Measurements from ENCODE around the gene NPY2R. TPM values are rescaled to one million over a fixed set of nuclear protein-coding genes. Genes with fewer than 3 reads are reported as not detected.

NPY2R gene
- polyA plus RNA-seq, 1 donor (not counting 4 experiments of a cell fraction or from before 2014, with no cell fraction given), result not detected

- H3K36me3 ChIP-seq (ENCODE audit: control insufficient read depth in 2 of 2, extremely low read depth in 1 of 2, insufficient read depth in 2 of 2, low read length in 2 of 2), result no peaks in the 10 kb centered on the region
- no peak for FAIRE-seq
- no peak overlapping the region for H3K4me2 ChIP-seq (ENCODE audit: control insufficient read depth, extremely low read depth, insufficient read depth, low read depth, low read length)
- no peak overlapping the region for H3K4me3 ChIP-seq (ENCODE audit: control insufficient read depth in 2 of 3, extremely low read depth in 1 of 3, insufficient read depth in 2 of 3, low read depth in 1 of 3, low read length in 3 of 3)
- TF ChIP-seq EZH2 (IDR thresholded peaks at IDR 0.05; ENCODE audit: low read length), result no peak
- TF ChIP-seq CTCF (optimal IDR thresholded peaks at IDR 0.05 in 1 of 3, IDR thresholded peaks at IDR 0.05 in 1 of 3, conservative IDR thresholded peaks at IDR 0.05 in 1 of 3; ENCODE audit: extremely low read depth in 1 of 3, insufficient read depth in 2 of 3, low read length in 3 of 3), result no peak
- no peaks in the 10 kb centered on the region for H3K4me1 ChIP-seq (ENCODE audit: control insufficient read depth, extremely low read depth, insufficient read depth, low read length)
- H3K27me3 ChIP-seq (ENCODE audit: control insufficient read depth, extremely low read depth, insufficient read depth, low read length), result no peaks in the 10 kb centered on the region
- H3K27ac ChIP-seq (ENCODE audit: control insufficient read depth, insufficient read depth, low read length), result no peak overlapping the region
- no peaks in the 10 kb centered on the region for H3K9me3 ChIP-seq (ENCODE audit: control insufficient read depth, low read depth, low read length)
- no peaks in the 10 kb centered on the region for H3K79me2 ChIP-seq (ENCODE audit: control insufficient read depth, insufficient read depth, low read length)
- dilution Hi-C loops (cut with MboI; ENCODE audit: extremely low pct_ligation_motif_present, low sequenced_read_pairs), result no loop called here
- no peaks in the 10 kb centered on the region for H3K9me1 ChIP-seq (ENCODE audit: control insufficient read depth, extremely low read depth, insufficient read depth, low read length)
- H4K20me1 ChIP-seq (ENCODE audit: control insufficient read depth, extremely low read depth, insufficient read depth, low read length), result no peaks in the 10 kb centered on the region
- no peak for DNase-seq (ENCODE audit: low read depth, low spot score)
- H3K9ac ChIP-seq (ENCODE audit: control insufficient read depth, extremely low read depth, insufficient read depth, low read length), result no peak overlapping the region
- no peak overlapping the region for H2AFZ ChIP-seq (ENCODE audit: control insufficient read depth, low read length)
These were observed 11.6 kb downstream of the NPY2R start for GRCh38 chr4:155220025-155220424.

DNA sequence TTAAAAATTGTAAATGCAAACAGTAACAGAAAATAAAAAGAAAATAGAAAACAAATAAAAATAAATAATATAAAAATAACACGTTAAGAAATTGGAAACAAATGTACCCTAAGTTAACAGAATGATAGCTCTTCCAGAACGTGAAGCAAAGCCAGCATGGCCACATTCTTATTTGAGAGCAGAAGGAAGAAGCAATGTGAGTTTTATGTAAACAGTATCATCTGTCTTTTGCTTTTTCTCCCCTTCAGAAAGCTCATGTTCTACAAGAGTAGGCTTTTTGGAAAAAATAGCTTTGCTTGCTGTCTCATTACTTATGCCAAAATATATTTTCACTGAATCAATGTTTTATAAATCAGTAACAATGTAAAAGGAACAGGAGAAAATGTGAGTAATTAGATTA lies 18.7 kb downstream of the NPY2R start:
- Histone ChIP-seq H3K4me1 (ENCODE audit: control insufficient read depth, extremely low read depth, insufficient read depth, low read length) (no peaks in the 10 kb centered on the region), H2AFZ (ENCODE audit: control insufficient read depth, low read length) (no peak overlapping the region), H3K36me3 (ENCODE audit: control insufficient read depth in 2 of 2, extremely low read depth in 1 of 2, insufficient read depth in 2 of 2, low read length in 2 of 2) (no peaks in the 10 kb centered on the region), H3K27ac (ENCODE audit: control insufficient read depth, insufficient read depth, low read length) (no peak overlapping the region), H3K9ac (ENCODE audit: control insufficient read depth, extremely low read depth, insufficient read depth, low read length) (no peak overlapping the region), H3K9me3 (ENCODE audit: control insufficient read depth, low read depth, low read length) (no peaks in the 10 kb centered on the region), H3K79me2 (ENCODE audit: control insufficient read depth, insufficient read depth, low read length) (no peaks in the 10 kb centered on the region), H3K4me2 (ENCODE audit: control insufficient read depth, extremely low read depth, insufficient read depth, low read depth, low read length) (no peak overlapping the region), H3K4me3 (ENCODE audit: control insufficient read depth in 2 of 3, extremely low read depth in 1 of 3, insufficient read depth in 2 of 3, low read depth in 1 of 3, low read length in 3 of 3) (no peak overlapping the region), H4K20me1 (ENCODE audit: control insufficient read depth, extremely low read depth, insufficient read depth, low read length) (no peaks in the 10 kb centered on the region), H3K27me3 (ENCODE audit: control insufficient read depth, extremely low read depth, insufficient read depth, low read length) (no peaks in the 10 kb centered on the region), H3K9me1 (ENCODE audit: control insufficient read depth, extremely low read depth, insufficient read depth, low read length) (no peaks in the 10 kb centered on the region)
- no peak for FAIRE-seq
- TF ChIP-seq EZH2 (IDR thresholded peaks at IDR 0.05; ENCODE audit: low read length) (no peak), CTCF (optimal IDR thresholded peaks at IDR 0.05 in 1 of 3, IDR thresholded peaks at IDR 0.05 in 1 of 3, conservative IDR thresholded peaks at IDR 0.05 in 1 of 3; ENCODE audit: extremely low read depth in 1 of 3, insufficient read depth in 2 of 3, low read length in 3 of 3) (no peak)
- dilution Hi-C loops (cut with MboI; ENCODE audit: extremely low pct_ligation_motif_present, low sequenced_read_pairs), result no loop called here
- DNase-seq (ENCODE audit: low read depth, low spot score), result no peak
